IPS-15b (cell line): ENCODE results near the gene PAOX.

ENCODE experiments used
- H3K27me3 ChIP-seq: one replicate; pipeline ENCODE4 v1.6.1; 2013; ENCODE audit warnings: low read length; ENCODE audit not compliant: control insufficient read depth, insufficient read depth
- H3K36me3 ChIP-seq: one replicate; pipeline ENCODE4 v1.6.1; 2013; ENCODE audit warnings: low read length; ENCODE audit not compliant: control insufficient read depth, insufficient read depth
- H3K4me1 ChIP-seq: one replicate; pipeline ENCODE4 v1.6.1; 2013; ENCODE audit warnings: mild to moderate bottlenecking, low read length; ENCODE audit not compliant: control insufficient read depth, insufficient read depth
- H3K4me3 ChIP-seq: one replicate; pipeline ENCODE4 v1.5.1; 2013; ENCODE audit warnings: low read depth, low read length
- H3K9ac ChIP-seq: one replicate; pipeline ENCODE4 v1.6.1; 2013; ENCODE audit warnings: low read depth, mild to moderate bottlenecking, low read length
- H3K9me3 ChIP-seq: one replicate; pipeline ENCODE4 v1.6.1; 2013; ENCODE audit warnings: mild to moderate bottlenecking, low read length; ENCODE audit not compliant: control insufficient read depth, insufficient read depth

Gene PAOX

GRCh38 chr10:133394064-133394663 lies 15.1 kb downstream of the PAOX start, which contains the start of gene MTG1:
Gene MTG1, plus strand, starts transcription at chr10:133394157. Its CDS starts 64 bp downstream, at chr10:133394221.
- Histone ChIP-seq H3K9me3 (no peaks in the 10 kb centered on the region), H3K4me1 (no peaks in the 10 kb centered on the region), H3K36me3 (peaks cover 22% of the 10 kb centered on the region), H3K4me3 (peak within 1 kb of the TSS; percentile 88), H3K27me3 (no peaks in the 10 kb centered on the region), H3K9ac (peak within 1 kb of the TSS; percentile 82)

DNA sequence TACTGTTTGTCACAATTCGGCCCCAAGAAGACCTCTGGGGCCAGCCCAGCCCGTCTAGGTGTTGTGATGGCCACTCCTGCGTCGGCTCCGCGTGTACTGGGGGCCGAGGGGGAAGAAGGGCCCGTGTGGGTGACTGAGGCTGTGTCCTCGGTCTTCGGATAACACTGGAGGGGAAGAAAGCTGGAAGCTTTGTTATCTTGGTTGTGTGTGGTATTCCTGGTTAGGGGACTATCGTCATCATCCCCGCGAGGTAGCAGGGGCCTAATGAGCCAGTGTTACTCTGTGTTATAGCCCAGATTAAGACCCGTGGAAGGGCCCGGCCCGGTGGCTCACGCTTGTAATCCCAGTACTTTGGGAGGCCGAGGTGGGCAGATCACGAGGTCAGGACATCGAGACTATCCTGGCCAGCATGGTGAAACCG lies 15.7 kb downstream of the PAOX start:
- Histone ChIP-seq H3K9ac (peak overlapping the region; percentile 82), H3K9me3 (no peaks in the 10 kb centered on the region), H3K27me3 (no peaks in the 10 kb centered on the region), H3K4me3 (peak overlapping the region; percentile 88), H3K36me3 (peaks cover 26% of the 10 kb centered on the region), H3K4me1 (no peaks in the 10 kb centered on the region)

GRCh38 chr10:133396035-133396624 lies 17.1 kb downstream of the PAOX start:
- Histone ChIP-seq H3K9ac (no peak overlapping the region), H3K36me3 (peaks cover 26% of the 10 kb centered on the region), H3K9me3 (no peaks in the 10 kb centered on the region), H3K27me3 (no peaks in the 10 kb centered on the region), H3K4me3 (no peak overlapping the region), H3K4me1 (no peaks in the 10 kb centered on the region)

- Histone ChIP-seq H3K4me3 (no peak overlapping the region), H3K4me1 (no peaks in the 10 kb centered on the region), H3K36me3 (peaks cover 41% of the 10 kb centered on the region), H3K27me3 (no peaks in the 10 kb centered on the region), H3K9me3 (no peaks in the 10 kb centered on the region), H3K9ac (no peak overlapping the region)
These were observed 18.9 kb downstream of the PAOX start for GRCh38 chr10:133397938-133398337.

DNA sequence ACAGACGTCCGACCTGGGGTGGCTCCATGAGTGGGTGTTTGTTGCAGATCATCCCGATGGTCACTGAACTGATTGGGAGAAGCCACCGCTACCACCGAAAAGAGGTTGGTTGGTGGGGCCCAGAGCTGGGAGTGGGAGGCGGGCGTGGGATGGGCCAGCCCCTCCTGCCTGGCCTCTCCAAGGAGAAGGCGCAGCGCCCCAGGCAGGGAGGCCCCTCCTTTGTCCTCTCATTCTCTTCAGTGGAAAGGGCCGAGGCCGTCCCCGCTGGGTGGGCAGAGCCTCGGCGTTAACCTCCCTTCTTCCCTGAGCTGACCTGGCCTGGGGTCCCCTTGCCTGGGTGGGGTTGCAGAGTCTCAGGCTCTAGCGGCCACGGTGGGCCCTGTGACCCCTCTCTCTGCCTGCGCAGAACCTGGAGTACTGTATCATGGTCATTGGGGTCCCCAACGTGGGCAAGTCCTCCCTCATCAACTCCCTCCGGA lies 20.1 kb downstream of the PAOX start:
- Histone ChIP-seq H3K27me3 (no peaks in the 10 kb centered on the region), H3K4me3 (no peak overlapping the region), H3K9ac (no peak overlapping the region), H3K4me1 (no peaks in the 10 kb centered on the region), H3K9me3 (no peaks in the 10 kb centered on the region), H3K36me3 (peaks cover 46% of the 10 kb centered on the region)

DNA sequence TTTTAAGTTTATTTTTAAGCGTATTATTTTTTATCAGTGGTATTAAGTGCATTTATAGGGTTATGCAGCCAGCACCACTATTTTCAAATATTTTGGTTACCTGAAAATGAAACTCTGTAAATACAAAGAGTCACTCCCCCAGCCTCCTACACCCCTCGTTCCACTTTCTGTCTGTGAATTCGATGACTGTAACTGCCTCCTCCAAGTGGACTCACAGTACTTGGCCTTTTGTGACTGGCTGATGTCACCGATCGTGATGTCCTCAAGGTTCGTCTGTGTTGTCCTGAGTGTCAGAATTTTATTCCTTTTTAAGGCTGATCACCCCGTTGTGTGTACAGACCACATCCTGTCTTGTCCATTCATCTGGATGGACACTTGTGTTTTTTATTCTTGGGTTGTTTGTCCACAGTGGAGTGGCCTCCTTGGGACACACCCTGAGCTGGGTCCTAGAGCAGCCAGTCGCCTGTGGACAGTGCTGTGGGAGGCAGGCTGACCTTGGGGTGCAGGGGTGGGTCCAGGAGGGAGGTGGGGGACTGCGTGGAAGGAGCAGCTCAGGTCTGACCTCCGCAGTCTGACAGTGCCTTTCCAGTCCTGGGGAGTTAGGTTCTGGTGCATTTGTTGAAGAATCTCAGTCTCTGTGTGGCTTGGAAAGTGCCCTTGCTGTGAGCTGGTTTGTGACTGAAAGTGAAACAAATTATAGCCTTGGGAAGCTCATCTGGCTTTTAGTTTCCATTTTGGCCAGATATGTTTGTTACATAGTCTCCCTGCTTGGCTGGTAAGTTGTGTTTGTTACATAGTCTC lies 21.8 kb downstream of the PAOX start:
- peaks cover 44% of the 10 kb centered on the region for H3K36me3 ChIP-seq
- no peak overlapping the region for H3K9ac ChIP-seq
- H3K27me3 ChIP-seq, result no peaks in the 10 kb centered on the region
- no peaks in the 10 kb centered on the region for H3K9me3 ChIP-seq
- H3K4me1 ChIP-seq, result no peaks in the 10 kb centered on the region
- no peak overlapping the region for H3K4me3 ChIP-seq

GRCh38 chr10:133401500-133401899 lies 22.4 kb downstream of the PAOX start:
- Histone ChIP-seq H3K9me3 (no peaks in the 10 kb centered on the region), H3K27me3 (no peaks in the 10 kb centered on the region), H3K36me3 (peaks cover 37% of the 10 kb centered on the region), H3K4me1 (no peaks in the 10 kb centered on the region), H3K9ac (no peak overlapping the region), H3K4me3 (no peak overlapping the region)

GRCh38 chr10:133401981-133402725 lies 23.1 kb downstream of the PAOX start:
- Histone ChIP-seq H3K9ac (no peak overlapping the region), H3K36me3 (peaks cover 33% of the 10 kb centered on the region), H3K4me3 (no peak overlapping the region), H3K27me3 (no peaks in the 10 kb centered on the region), H3K4me1 (no peaks in the 10 kb centered on the region), H3K9me3 (no peaks in the 10 kb centered on the region)

DNA sequence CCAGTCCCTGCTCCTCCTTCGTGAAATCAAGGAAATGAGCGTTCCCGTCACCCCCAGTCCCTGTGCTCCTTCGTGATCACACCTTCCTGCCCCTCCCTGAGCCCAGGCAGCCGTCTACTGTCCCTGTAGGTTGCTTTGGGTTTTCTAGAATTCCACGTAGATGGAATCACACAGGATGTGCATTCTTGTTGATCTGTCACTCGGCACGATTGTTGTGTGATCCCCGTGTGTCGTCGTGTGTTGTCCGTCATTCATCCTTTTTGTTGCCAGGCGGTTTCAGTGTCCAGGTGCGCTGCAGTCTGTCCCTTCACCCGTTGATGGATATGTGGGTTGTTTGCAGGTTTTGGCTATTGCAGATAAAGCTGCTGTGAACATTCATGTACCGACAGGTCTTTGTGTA lies 24.3 kb downstream of the PAOX start:
- Histone ChIP-seq H3K36me3 (peaks cover 31% of the 10 kb centered on the region), H3K9me3 (no peaks in the 10 kb centered on the region), H3K27me3 (no peaks in the 10 kb centered on the region), H3K4me3 (no peak overlapping the region), H3K4me1 (no peaks in the 10 kb centered on the region), H3K9ac (no peak overlapping the region)

- H3K27me3 ChIP-seq, result no peaks in the 10 kb centered on the region
- no peaks in the 10 kb centered on the region for H3K4me1 ChIP-seq
- H3K9ac ChIP-seq, result no peak overlapping the region
- no peaks in the 10 kb centered on the region for H3K9me3 ChIP-seq
- H3K36me3 ChIP-seq, result peaks cover 28% of the 10 kb centered on the region
- H3K4me3 ChIP-seq, result no peak overlapping the region
These were observed 24.7 kb downstream of the PAOX start for GRCh38 chr10:133403784-133404183.

DNA sequence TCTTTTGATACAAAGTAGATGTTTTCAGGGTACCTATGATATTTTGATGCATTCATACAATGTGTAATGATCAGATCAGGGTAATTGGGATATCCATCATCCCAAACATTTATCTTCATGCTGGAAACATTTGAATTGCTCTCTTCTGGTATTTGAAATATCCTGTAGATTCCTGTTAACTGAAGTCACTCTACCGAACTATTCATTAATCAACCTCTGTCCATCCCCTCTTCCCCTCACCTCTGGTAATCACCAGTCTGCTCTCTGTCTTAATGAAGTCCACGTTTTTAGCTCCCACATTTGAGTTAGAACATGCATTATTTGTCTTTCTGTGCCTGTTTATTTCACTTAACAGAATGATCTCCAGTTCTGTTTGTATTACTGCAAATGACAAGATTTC lies 26.2 kb downstream of the PAOX start:
- peaks cover 20% of the 10 kb centered on the region for H3K36me3 ChIP-seq
- no peak overlapping the region for H3K9ac ChIP-seq
- no peaks in the 10 kb centered on the region for H3K4me1 ChIP-seq
- H3K27me3 ChIP-seq, result no peaks in the 10 kb centered on the region
- no peaks in the 10 kb centered on the region for H3K9me3 ChIP-seq
- no peak overlapping the region for H3K4me3 ChIP-seq
